Rectal smooth muscle tissue (tissue), 1 donor: ENCODE results near the gene SLC13A5.
"Not testable (repeated sequence)": the region's sequence is repeated elsewhere in the genome, so short reads cannot be mapped to it uniquely, and the experiment has no call there.

Experiments
- H3K27ac ChIP-seq: one replicate; pipeline ENCODE4 v1.7.0; 2013; ENCODE audit warnings: low read depth, low read length, inconsistent platforms
- H3K27me3 ChIP-seq: one replicate; pipeline ENCODE4 v1.7.0; 2013; ENCODE audit warnings: low read length; ENCODE audit not compliant: control insufficient read depth, insufficient read depth
- H3K36me3 ChIP-seq: one replicate; pipeline ENCODE4 v1.7.0; 2013; ENCODE audit warnings: low read length; ENCODE audit not compliant: control insufficient read depth, insufficient read depth
- H3K4me1 ChIP-seq: one replicate; pipeline ENCODE4 v1.7.0; 2013; ENCODE audit warnings: low read length; ENCODE audit not compliant: control insufficient read depth, insufficient read depth
- H3K4me3 ChIP-seq: one replicate; pipeline ENCODE4 v1.7.0; 2013; ENCODE audit warnings: low read length
- H3K9ac ChIP-seq: one replicate; pipeline ENCODE4 v1.7.0; 2013; ENCODE audit warnings: low read length

SLC13A5 gene

GRCh38 chr17:6706499-6706898, 6.7 kb downstream of the SLC13A5 start:
- no peak overlapping the region for H3K9ac ChIP-seq
- H3K27me3 ChIP-seq = peaks cover 8% of the 10 kb centered on the region
- H3K4me1 ChIP-seq = no peaks in the 10 kb centered on the region
- no peak overlapping the region for H3K27ac ChIP-seq
- H3K4me3 ChIP-seq = no peak overlapping the region
- no peaks in the 10 kb centered on the region for H3K36me3 ChIP-seq

- Histone ChIP-seq H3K4me3 (no peak overlapping the region), H3K9ac (no peak overlapping the region), H3K27ac (no peak overlapping the region), H3K27me3 (peaks cover 4% of the 10 kb centered on the region), H3K36me3 (no peaks in the 10 kb centered on the region), H3K4me1 (no peaks in the 10 kb centered on the region)
These were observed 8.6 kb downstream of the SLC13A5 start for GRCh38 chr17:6704470-6705052.

DNA sequence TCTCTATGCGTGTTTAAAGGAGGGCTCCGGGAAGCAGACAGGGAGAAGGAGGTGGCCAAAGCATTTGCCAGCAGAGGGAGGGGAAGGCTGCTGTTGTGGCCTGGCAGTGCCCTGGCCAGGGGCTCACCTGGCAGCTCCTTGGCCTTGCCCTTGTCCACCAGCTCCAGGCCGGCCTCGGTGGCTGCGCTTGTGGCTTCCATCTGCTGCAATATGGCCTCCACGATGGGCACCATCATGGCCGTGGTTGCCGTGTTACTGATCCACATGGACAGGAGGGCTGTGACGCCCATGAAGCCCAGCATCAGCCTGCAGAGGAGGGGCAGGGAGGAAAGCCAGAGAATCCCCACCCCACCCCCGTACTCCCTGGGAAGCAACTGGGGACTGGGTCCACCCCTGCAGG, 9.4 kb downstream of the SLC13A5 start:
- Histone ChIP-seq H3K4me1 (no peaks in the 10 kb centered on the region), H3K9ac (no peak overlapping the region), H3K27ac (no peak overlapping the region), H3K27me3 (peaks cover 4% of the 10 kb centered on the region), H3K36me3 (no peaks in the 10 kb centered on the region), H3K4me3 (no peak overlapping the region)

- Histone ChIP-seq H3K4me3 (no peak overlapping the region), H3K9ac (no peak overlapping the region), H3K27ac (no peak overlapping the region), H3K4me1 (no peaks in the 10 kb centered on the region), H3K36me3 (no peaks in the 10 kb centered on the region), H3K27me3 (peaks cover 4% of the 10 kb centered on the region)
These were observed 10.5 kb downstream of the SLC13A5 start for GRCh38 chr17:6702567-6703215.

DNA sequence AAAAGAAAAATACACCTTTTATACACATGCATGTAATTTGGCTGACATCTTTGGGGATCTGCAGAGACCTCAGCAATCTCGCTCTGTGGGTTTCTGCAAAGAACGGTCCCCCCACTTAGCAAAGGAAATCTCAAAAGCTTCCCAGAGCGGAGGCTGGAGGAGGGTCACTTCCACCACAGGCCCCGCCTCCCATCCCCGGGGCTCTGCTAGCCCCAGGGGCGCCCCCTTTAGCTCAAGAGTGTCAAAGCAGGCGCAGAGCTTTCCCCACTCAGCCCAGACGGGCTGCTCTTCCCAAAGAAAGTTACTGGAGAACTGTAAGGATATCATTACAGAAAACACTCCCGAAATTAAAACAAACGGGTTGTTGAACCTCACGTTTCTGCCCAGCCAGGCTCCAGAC, 11.4 kb downstream of the SLC13A5 start:
- no peaks in the 10 kb centered on the region for H3K36me3 ChIP-seq
- no peak overlapping the region for H3K9ac ChIP-seq
- H3K4me1 ChIP-seq = no peaks in the 10 kb centered on the region

DNA sequence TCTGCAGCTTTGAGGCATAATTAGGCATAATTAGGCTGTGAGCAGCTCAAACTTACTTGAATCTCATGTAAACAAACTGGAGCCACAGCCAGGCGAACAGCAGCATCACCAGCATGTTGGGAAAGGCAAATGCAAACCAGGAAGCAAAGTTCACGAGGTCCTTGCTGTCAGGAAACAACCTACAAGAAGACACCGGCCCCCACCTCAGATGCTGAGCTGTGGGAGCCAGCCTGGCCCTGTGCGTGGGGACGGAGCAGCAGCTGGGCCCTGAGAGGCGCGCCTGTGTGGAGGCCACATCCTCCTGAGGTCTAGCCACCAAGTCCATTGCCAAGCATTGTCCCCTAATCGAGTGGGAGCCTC, 12.2 kb downstream of the SLC13A5 start:
- no peaks in the 10 kb centered on the region for H3K27me3 ChIP-seq
- H3K4me3 ChIP-seq = no peak overlapping the region
- no peak overlapping the region for H3K27ac ChIP-seq
- no peak overlapping the region for H3K9ac ChIP-seq
- no peaks in the 10 kb centered on the region for H3K36me3 ChIP-seq
- no peaks in the 10 kb centered on the region for H3K4me1 ChIP-seq

More for the DNA sequence above, 11.4 kb downstream of the SLC13A5 start:
- Histone ChIP-seq H3K27me3 (peaks cover 3% of the 10 kb centered on the region), H3K4me3 (no peak overlapping the region), H3K27ac (no peak overlapping the region)

- Histone ChIP-seq H3K9ac (no peak overlapping the region), H3K4me3 (no peak overlapping the region), H3K4me1 (no peaks in the 10 kb centered on the region), H3K27me3 (no peaks in the 10 kb centered on the region), H3K27ac (no peak overlapping the region), H3K36me3 (no peaks in the 10 kb centered on the region)
These were observed 12.9 kb downstream of the SLC13A5 start for GRCh38 chr17:6699997-6700947.

- Histone ChIP-seq H3K36me3 (no peaks in the 10 kb centered on the region), H3K4me1 (no peaks in the 10 kb centered on the region)
These were observed 15.2 kb downstream of the SLC13A5 start for GRCh38 chr17:6698004-6698403.

DNA sequence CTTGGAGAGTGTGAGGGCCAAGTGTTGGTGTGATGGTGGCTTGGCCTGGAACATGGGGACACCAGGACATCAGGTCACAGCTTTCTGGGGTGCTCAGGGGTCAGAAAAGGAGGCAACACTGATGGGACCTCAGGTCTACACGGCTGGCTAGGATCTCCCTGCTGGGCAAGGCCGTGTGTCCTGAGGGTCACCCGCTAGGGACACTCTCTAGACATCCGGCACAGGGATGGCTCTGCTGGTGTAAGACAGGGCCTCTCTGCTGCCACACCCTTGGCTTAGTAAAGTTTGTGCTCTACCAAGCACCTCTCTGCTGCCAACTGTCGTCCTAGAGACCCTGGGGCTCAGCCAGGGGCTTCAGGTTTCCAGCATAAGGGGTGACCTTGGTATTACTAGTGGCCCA, 16.3 kb downstream of the SLC13A5 start:
- Histone ChIP-seq H3K4me3 (no peak overlapping the region), H3K4me1 (no peaks in the 10 kb centered on the region), H3K9ac (no peak overlapping the region), H3K36me3 (no peaks in the 10 kb centered on the region), H3K27me3 (no peaks in the 10 kb centered on the region), H3K27ac (no peak overlapping the region)

More at GRCh38 chr17:6698004-6698403, 15.2 kb downstream of the SLC13A5 start:
- Histone ChIP-seq H3K9ac (no peak overlapping the region), H3K27ac (no peak overlapping the region), H3K27me3 (no peaks in the 10 kb centered on the region), H3K4me3 (no peak overlapping the region)

GRCh38 chr17:6695565-6695964, 17.6 kb downstream of the SLC13A5 start:
- no peaks in the 10 kb centered on the region for H3K4me1 ChIP-seq
- H3K27me3 ChIP-seq = no peaks in the 10 kb centered on the region
- H3K36me3 ChIP-seq = no peaks in the 10 kb centered on the region
- no peak overlapping the region for H3K4me3 ChIP-seq
- no peak overlapping the region for H3K9ac ChIP-seq
- no peak overlapping the region for H3K27ac ChIP-seq

DNA sequence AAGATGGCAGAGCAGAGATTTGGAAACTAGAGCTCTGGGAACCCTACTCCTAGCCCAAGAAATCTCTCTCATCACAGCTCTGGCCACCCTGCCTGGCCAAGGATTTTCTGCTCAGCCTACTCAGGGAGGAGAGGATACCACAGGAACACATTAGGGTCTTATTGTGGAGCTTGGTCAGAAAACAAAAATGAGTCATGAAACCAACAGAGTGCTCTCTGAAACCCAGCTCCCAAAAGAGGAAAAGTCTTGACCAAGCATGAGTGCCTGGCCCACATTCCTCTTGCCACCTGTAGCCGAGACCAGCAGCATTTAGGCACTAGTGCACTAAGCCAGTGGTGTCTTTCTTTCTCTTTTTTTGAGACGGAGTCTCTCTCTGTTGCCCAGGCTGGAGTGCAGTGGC, 18.1 kb downstream of the SLC13A5 start:
- H3K27ac ChIP-seq = no peak overlapping the region
- H3K4me3 ChIP-seq = no peak overlapping the region
- no peaks in the 10 kb centered on the region for H3K4me1 ChIP-seq
- no peak overlapping the region for H3K9ac ChIP-seq
- no peaks in the 10 kb centered on the region for H3K36me3 ChIP-seq
- H3K27me3 ChIP-seq = no peaks in the 10 kb centered on the region

DNA sequence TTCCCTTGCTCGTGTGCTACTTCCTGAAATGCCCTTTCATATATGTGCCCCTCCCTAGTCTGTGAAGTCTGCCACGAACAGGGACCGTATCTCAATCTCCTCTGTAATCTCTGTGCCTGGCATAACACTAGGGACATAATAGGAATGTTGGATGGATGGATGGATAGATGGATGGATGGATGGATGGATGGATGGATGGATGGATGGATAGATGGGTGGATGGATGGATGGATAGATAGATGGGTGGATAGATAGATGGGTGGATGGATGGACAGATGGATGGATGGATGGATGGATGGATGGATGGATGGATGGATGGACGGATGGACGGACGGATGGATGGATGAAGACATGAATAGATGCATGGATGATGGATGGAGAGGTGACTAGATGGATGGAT, 21.2 kb downstream of the SLC13A5 start:
- H3K36me3 ChIP-seq, H3K4me3 ChIP-seq: not testable (repeated sequence)

More for the DNA sequence above, 21.2 kb downstream of the SLC13A5 start:
- H3K27ac ChIP-seq, H3K9ac ChIP-seq, H3K4me1 ChIP-seq, H3K27me3 ChIP-seq: not testable (repeated sequence)
